Lung (tissue), 12 donors: ENCODE measurements around the gene ARRDC3. TPM values are rescaled to one million over a fixed set of nuclear protein-coding genes. Genes with fewer than 3 reads are reported as not detected.
A peak's percentile ranks its signal among the peaks of the same experiment; 100 is the strongest.
"Not testable (repeated sequence)": the region's sequence is repeated elsewhere in the genome, so short reads cannot be mapped to it uniquely, and the experiment has no call there.

Experiments
- ATAC-seq: fragments of 200-7000 bp; cut with Tn5 transposase; one replicate; pipeline ENCODE4 v1.9.1; 2020; ENCODE audit warnings: moderate number of reproducible peaks; ENCODE audit not compliant: insufficient read depth, low FRiP score
- DNase-seq, 3 donors: peaks; one replicate each; pipeline ENCODE4 v3.0.0-alpha.2; 2013 to 2017
- H3K27ac ChIP-seq, 2 donors: one replicate each; pipeline ENCODE4 v1.5.1; 2013; ENCODE audit warnings: mild to moderate bottlenecking in 2 of 2, moderate library complexity in 2 of 2, control low read depth in 1 of 2, inconsistent platforms in 1 of 2, low read depth in 1 of 2, low read length in 1 of 2
- H3K27me3 ChIP-seq, 3 donors: one replicate each; pipeline ENCODE4 v1.5.1; 2013; ENCODE audit warnings: low read length in 2 of 3; ENCODE audit not compliant: control insufficient read depth in 3 of 3, insufficient read depth in 3 of 3
- H3K36me3 ChIP-seq, 4 donors: one replicate each; pipeline ENCODE4 v1.5.1; 2013; ENCODE audit warnings: low read length in 4 of 4, mild to moderate bottlenecking in 1 of 4, moderate library complexity in 1 of 4; ENCODE audit not compliant: control insufficient read depth in 4 of 4, insufficient read depth in 4 of 4
- H3K4me1 ChIP-seq, 5 donors: one replicate each; pipeline ENCODE4 v1.5.1; 2013; ENCODE audit warnings: low read length in 5 of 5, mild to moderate bottlenecking in 2 of 5, moderate library complexity in 1 of 5; ENCODE audit not compliant: control insufficient read depth in 5 of 5, insufficient read depth in 5 of 5
- H3K4me3 ChIP-seq: one replicate; pipeline ENCODE4 v1.5.1; 2013; ENCODE audit warnings: mild to moderate bottlenecking, control low read depth, moderate library complexity
- H3K9ac ChIP-seq, 2 donors: one replicate each; pipeline ENCODE4 v1.5.1; 2013; ENCODE audit warnings: low read length in 2 of 2, control low read depth in 1 of 2; ENCODE audit not compliant: insufficient read depth in 1 of 2
- H3K9me3 ChIP-seq, 4 donors: one replicate each; pipeline ENCODE4 v1.5.1; 2013; ENCODE audit warnings: low read length in 3 of 4, mild to moderate bottlenecking in 1 of 4, moderate library complexity in 1 of 4; ENCODE audit not compliant: control insufficient read depth in 4 of 4, insufficient read depth in 3 of 4
- CTCF ChIP-seq: IDR thresholded peaks from 2 replicates; pipeline ENCODE4 v1.5.1; 2012; ENCODE audit warnings: mild to moderate bottlenecking; ENCODE audit errors: control extremely low read depth, extremely low read depth
- WGBS, 2 donors: extraction: QIAGEN DNeasy Blood & Tissue Kit; methylation state at CpG; one replicate each; pipeline ENCODE4 v1.1.7; 2013; 5-methylcytosine and 5-hydroxymethylcytosine counted together
- polyA plus RNA-seq, 2 donors: library from polyadenylated mRNA; stranded (reverse); fragments of 200-250 nt; gene quantifications; one replicate each; pipeline ENCODE4 v1.2.1, GENCODE V29; 2013
- total RNA-seq, 2 donors: library from RNA; depleted of rRNA in 1 of 2; stranded (reverse); fragments of >200 nt in 1 of 2; gene quantifications; one replicate each; pipeline ENCODE4 v1.2.1, GENCODE V29; 2014 to 2021
- donor health status: control.
- donor health status: control.
- donor health status: Bipolar disorder and iron deficiency.
- donor health status: healthy.
- donor health status: DM: yes; HTN: yes; CAD: no.

The ARRDC3 gene
- total and polyA plus RNA-seq, 4 donors: 26.0 to 455 (median 77.3) TPM

GRCh38 chr5:91401175-91401574 lies 18.1 kb upstream of the ARRDC3 start:
- Histone ChIP-seq H3K9ac (no peak overlapping the region), H3K4me3 (no peak overlapping the region), H3K9me3 (no peaks in the 10 kb centered on the region), H3K27ac (no peak overlapping the region), H3K36me3 (no peaks in the 10 kb centered on the region), H3K4me1 (peaks cover 0 to 4% (median 0%) of the 10 kb centered on the region in 5 donors), H3K27me3 (no peaks in the 10 kb centered on the region)
- no peak for ATAC-seq
- no peak for TF ChIP-seq CTCF
- DNase-seq: no peak
- WGBS, 2 donors: 95% methylated on average over 2 of the region's 2 CpGs

GRCh38 chr5:91397791-91398190 lies 14.7 kb upstream of the ARRDC3 start:
- Histone ChIP-seq H3K27me3 (no peaks in the 10 kb centered on the region), H3K9ac (no peak overlapping the region), H3K9me3 (no peaks in the 10 kb centered on the region), H3K4me3 (no peak overlapping the region), H3K36me3 (no peaks in the 10 kb centered on the region), H3K27ac (no peak overlapping the region), H3K4me1 (peaks cover 0 to 1% (median 0%) of the 10 kb centered on the region in 5 donors)
- TF ChIP-seq CTCF: no peak
- no peak for DNase-seq
- no peak for ATAC-seq

GRCh38 chr5:91390268-91390667 lies 7.2 kb upstream of the ARRDC3 start:
- H3K9ac ChIP-seq: no peak overlapping the region
- ATAC-seq: no peak
- no peaks in the 10 kb centered on the region for H3K27me3 ChIP-seq
- H3K36me3 ChIP-seq: no peaks in the 10 kb centered on the region
- H3K27ac ChIP-seq: no peak overlapping the region
- H3K4me1 ChIP-seq: peaks cover 0 to 2% (median 0%) of the 10 kb centered on the region in 5 donors
- no peaks in the 10 kb centered on the region for H3K9me3 ChIP-seq
- WGBS, 2 donors: 39 to 60% methylated on average over 4 of the region's 4 CpGs
- no peak overlapping the region for H3K4me3 ChIP-seq
- no peak for TF ChIP-seq CTCF
- DNase-seq: peak in 2 of 3 donors; percentile 22 to 42

GRCh38 chr5:91389555-91389954 lies 6.4 kb upstream of the ARRDC3 start:
- H3K36me3 ChIP-seq, H3K9me3 ChIP-seq, H3K27ac ChIP-seq, H3K4me1 ChIP-seq, H3K9ac ChIP-seq, DNase-seq, H3K27me3 ChIP-seq, H3K4me3 ChIP-seq, ATAC-seq: not testable (repeated sequence)
